Stomach (tissue), 4 donors: ENCODE results near the gene KCNQ4.

Source experiments
- POLR2AphosphoS5 ChIP-seq, 3 donors: sonication (generic); formaldehyde crosslinking; IDR thresholded peaks; one replicate each; pipeline ENCODE4 v1.6.1; 2016; ENCODE audit warnings: antibody characterized with exemption in 3 of 3
- TF ChIP-seq, protein P1 (sequence below), 7 experiments: fragments of 450-650 bp in 4 of 7; fragments of 200-600 bp in 3 of 7; sonication (generic) in 3 of 7; IDR thresholded peaks; one replicate each; pipeline ENCODE4 v1.5.1; 2016 to 2019; ENCODE audit warnings: antibody characterized with exemption in 7 of 7, control low read depth in 2 of 7, mild to moderate bottlenecking in 1 of 7

DNA sequence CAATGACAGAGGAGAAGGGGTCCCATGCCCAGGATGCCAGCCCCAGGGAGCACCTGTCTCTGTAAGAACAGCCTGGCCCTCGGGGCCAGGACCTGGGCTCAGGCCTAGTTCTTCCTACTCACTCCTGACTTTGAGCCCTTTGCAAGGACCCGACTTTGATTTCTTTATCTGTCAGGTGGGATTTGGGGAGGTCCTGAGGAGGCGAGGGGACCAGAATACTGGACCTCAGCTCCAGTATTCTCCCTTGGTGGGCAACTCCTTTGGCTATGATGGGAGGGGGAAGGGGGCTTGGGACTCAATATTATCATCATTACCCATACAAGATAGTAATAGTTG is 18.1 kb downstream of the KCNQ4 start:
- TF ChIP-seq, protein P1, sequence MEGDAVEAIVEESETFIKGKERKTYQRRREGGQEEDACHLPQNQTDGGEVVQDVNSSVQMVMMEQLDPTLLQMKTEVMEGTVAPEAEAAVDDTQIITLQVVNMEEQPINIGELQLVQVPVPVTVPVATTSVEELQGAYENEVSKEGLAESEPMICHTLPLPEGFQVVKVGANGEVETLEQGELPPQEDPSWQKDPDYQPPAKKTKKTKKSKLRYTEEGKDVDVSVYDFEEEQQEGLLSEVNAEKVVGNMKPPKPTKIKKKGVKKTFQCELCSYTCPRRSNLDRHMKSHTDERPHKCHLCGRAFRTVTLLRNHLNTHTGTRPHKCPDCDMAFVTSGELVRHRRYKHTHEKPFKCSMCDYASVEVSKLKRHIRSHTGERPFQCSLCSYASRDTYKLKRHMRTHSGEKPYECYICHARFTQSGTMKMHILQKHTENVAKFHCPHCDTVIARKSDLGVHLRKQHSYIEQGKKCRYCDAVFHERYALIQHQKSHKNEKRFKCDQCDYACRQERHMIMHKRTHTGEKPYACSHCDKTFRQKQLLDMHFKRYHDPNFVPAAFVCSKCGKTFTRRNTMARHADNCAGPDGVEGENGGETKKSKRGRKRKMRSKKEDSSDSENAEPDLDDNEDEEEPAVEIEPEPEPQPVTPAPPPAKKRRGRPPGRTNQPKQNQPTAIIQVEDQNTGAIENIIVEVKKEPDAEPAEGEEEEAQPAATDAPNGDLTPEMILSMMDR (IDR thresholded peaks at IDR 0.05): no peak
- no peak for TF ChIP-seq POLR2AphosphoS5 (IDR thresholded peaks at IDR 0.05)
